ENCODE measurements around the gene BTRC. TPM values are rescaled to one million over a fixed set of nuclear protein-coding genes. Genes with fewer than 3 reads are reported as not detected.

BTRC gene
- total and polyA plus RNA-seq, 10 of the 15 experiments (the other 5 are each of a cell fraction or from before 2014, with no cell fraction given), result 2.2 to 18.6 (median 8.6) TPM

- TF ChIP-seq ATF2 (IDR thresholded peaks at IDR 0.05; ENCODE audit: low read length), result no peak
- no peak for TF ChIP-seq PBX3 (IDR thresholded peaks at IDR 0.05; ENCODE audit: insufficient replicate concordance, low read depth, low read length)
- no peak for TF ChIP-seq MTA2 (IDR thresholded peaks at IDR 0.05; ENCODE audit: low read depth)
- TF ChIP-seq RELB (IDR thresholded peaks at IDR 0.05; ENCODE audit: low read depth), result no peak
Observed at GRCh38 chr10:101446071-101446470, 92.1 kb downstream of the BTRC start (continued).

GRCh38 chr10:101446947-101447346 is 93.0 kb downstream of the BTRC start:
- CTCF ChIA-PET, result interaction anchor here (0.9 to 3.9 kb wide), 3 partner anchors 11 to 305 kb away, joined by 3 to 41 read pairs (median 4); no protein-coding TSS in a partner anchor
- SMC1A ChIA-PET (ENCODE audit: uncharacterized antibody, unreplicated experiment), result interaction anchor here (1.5 to 2.0 kb wide), 2 partner anchors 20 to 124 kb away, joined by 4 to 8 read pairs; no protein-coding TSS in a partner anchor
- in situ Hi-C loops (cut with MboI), result loop anchor here (10.0 kb wide), 1 partner anchor 152 kb away; no protein-coding TSS in a partner anchor

More at GRCh38 chr10:101446947-101447346, 93.0 kb downstream of the BTRC start:
- ChIA-PET RAD21 (ENCODE audit: unreplicated experiment) (no interaction called here), POLR2A (no interaction called here)
- no peaks in the 10 kb centered on the region for H3K36me3 ChIP-seq (ENCODE audit: control insufficient read depth in 2 of 2, insufficient read depth in 2 of 2, low read length in 1 of 2)
- WGBS (ENCODE audit: insufficient coverage, insufficient replicate concordance, low lambda C conversion rate, missing lambda C conversion rate), result 84% methylated on average over 7 of the region's 7 CpGs
- no peaks in the 10 kb centered on the region for H4K20me1 ChIP-seq (ENCODE audit: control insufficient read depth, insufficient read depth)
- no peaks in the 10 kb centered on the region for H3K79me2 ChIP-seq (ENCODE audit: control insufficient read depth, insufficient read depth, low read length)
- DNase-seq (ENCODE audit: low read depth, low spot score) (no peak), ATAC-seq (no peak), FAIRE-seq (no peak)
- H3K27me3 ChIP-seq (replicated peaks in 1 of 2; ENCODE audit: control insufficient read depth in 2 of 2, insufficient read depth in 2 of 2, low read length in 1 of 2), result no peaks in the 10 kb centered on the region
- H3K9ac ChIP-seq (ENCODE audit: control insufficient read depth, insufficient read depth, low read length), result no peak overlapping the region
- H3K9me3 ChIP-seq (replicated peaks; ENCODE audit: control insufficient read depth, insufficient read depth, low read length), result no peaks in the 10 kb centered on the region
- no peak overlapping the region for H3K4me3 ChIP-seq
- H3K27ac ChIP-seq (ENCODE audit: control insufficient read depth, insufficient read depth), result no peak overlapping the region
- H3K4me2 ChIP-seq (ENCODE audit: control insufficient read depth, insufficient read depth), result no peak overlapping the region
- intact Hi-C loops (cut with micrococcal nuclease; ENCODE audit: unreplicated experiment), result no loop called here
- no peak overlapping the region for H2AFZ ChIP-seq (ENCODE audit: control insufficient read depth, low read depth, low read length)
- BruUV-seq (replicated peaks), result no TSS peak
- H3K4me1 ChIP-seq (ENCODE audit: control insufficient read depth, insufficient read depth, low read length), result no peaks in the 10 kb centered on the region
- TF ChIP-seq MLLT1 (IDR thresholded peaks at IDR 0.05), result no peak
- no peak for TF ChIP-seq EGR1 (IDR thresholded peaks at IDR 0.05; ENCODE audit: borderline replicate concordance in 1 of 2, low read depth in 2 of 2, low read length in 2 of 2)
- TF ChIP-seq PRDM15 (CRISPR knock-in tag; IDR thresholded peaks at IDR 0.05), result no peak
- no peak for TF ChIP-seq MEF2B (IDR thresholded peaks at IDR 0.05; ENCODE audit: partially characterized antibody, poor library complexity, severe bottlenecking)
- no peak for TF ChIP-seq RELA (IDR thresholded peaks at IDR 0.05; ENCODE audit: borderline replicate concordance, partially characterized antibody)

All from GM12878 (cell line).